NOMO-1 treated with dmso at 0.1 percent for 144 hours (cell line): ENCODE results near the gene PLXNA2.

Experiments used
- DNase-seq: peaks from one replicate; lab custom pipeline; 2025; ENCODE audit not compliant: unreplicated experiment; lab: John Stamatoyannopoulos, UW

The PLXNA2 gene

GRCh38 chr1:208225954-208226937 is 17.9 kb downstream of the PLXNA2 start:
- DNase-seq: no peak

- no peak for DNase-seq
Observed at GRCh38 chr1:208224192-208224713, 19.9 kb downstream of the PLXNA2 start.

- no peak for DNase-seq
Observed at GRCh38 chr1:208223136-208223535, 21.0 kb downstream of the PLXNA2 start.

- DNase-seq: no peak
Observed at GRCh38 chr1:208222376-208223126, 21.6 kb downstream of the PLXNA2 start.

- no peak for DNase-seq
Observed at GRCh38 chr1:208221291-208221622, 22.9 kb downstream of the PLXNA2 start.

GRCh38 chr1:208219659-208220282 is 24.4 kb downstream of the PLXNA2 start:
- DNase-seq: no peak

- DNase-seq: no peak
Observed at GRCh38 chr1:208219098-208219658, 25.0 kb downstream of the PLXNA2 start.

GRCh38 chr1:208218237-208219097 is 25.7 kb downstream of the PLXNA2 start:
- DNase-seq: no peak

- no peak for DNase-seq
Observed at GRCh38 chr1:208217781-208218180, 26.4 kb downstream of the PLXNA2 start.

GRCh38 chr1:208216806-208217205 is 27.4 kb downstream of the PLXNA2 start:
- DNase-seq: no peak

- no peak for DNase-seq
Observed at GRCh38 chr1:208216062-208216461, 28.1 kb downstream of the PLXNA2 start.

- DNase-seq: no peak
Observed at GRCh38 chr1:208215393-208215792, 28.8 kb downstream of the PLXNA2 start.

- DNase-seq: peak; percentile 88
Observed at GRCh38 chr1:208213786-208214185, 30.4 kb downstream of the PLXNA2 start.

- DNase-seq: no peak
Observed at GRCh38 chr1:208212893-208213292, 31.3 kb downstream of the PLXNA2 start.

- DNase-seq: no peak
Observed at GRCh38 chr1:208211921-208212843, 32.0 kb downstream of the PLXNA2 start.

- no peak for DNase-seq
Observed at GRCh38 chr1:208209896-208210589, 34.1 kb downstream of the PLXNA2 start.

- DNase-seq: no peak
Observed at GRCh38 chr1:208209286-208209685, 34.9 kb downstream of the PLXNA2 start.

- DNase-seq: no peak
Observed at GRCh38 chr1:208208132-208208487, 36.1 kb downstream of the PLXNA2 start.
